Measurements from ENCODE around the gene NOTUM.

GRCh38 chr17:81996757-81997441, 35.9 kb upstream of the NOTUM start:
- TF ChIP-seq RFX5 (IDR thresholded peaks at IDR 0.05; ENCODE audit: low read depth, low read length) (no peak), CTCF (conservative IDR thresholded peaks at IDR 0.05; ENCODE audit: low read depth, low read length) (no peak), RAD21 (IDR thresholded peaks at IDR 0.05; ENCODE audit: low read length) (no peak), CEBPB (IDR thresholded peaks at IDR 0.05; ENCODE audit: low read depth, low read length) (no peak), POLR2A (IDR thresholded peaks at IDR 0.05; ENCODE audit: low read depth, low read length) (no peak), CHD1 (IDR thresholded peaks at IDR 0.05; ENCODE audit: low read depth, low read length) (no peak), FOS (IDR thresholded peaks at IDR 0.05; ENCODE audit: low read depth, low read length) (no peak), NFE2L2 (IDR thresholded peaks at IDR 0.05; ENCODE audit: low read depth, low read length) (no peak), SMC3 (IDR thresholded peaks at IDR 0.05; ENCODE audit: low read depth, low read length) (no peak), USF2 (IDR thresholded peaks at IDR 0.05; ENCODE audit: low read depth, low read length) (no peak), RCOR1 (IDR thresholded peaks at IDR 0.05; ENCODE audit: insufficient replicate concordance, low read length) (no peak), MAFK (IDR thresholded peaks at IDR 0.05; ENCODE audit: low read depth, low read length) (no peak), ELK1 (IDR thresholded peaks at IDR 0.05; ENCODE audit: borderline replicate concordance, low read depth, low read length) (no peak)
